Lung (tissue), 12 donors: ENCODE measurements around the gene GSK3A. TPM values are rescaled to one million over a fixed set of nuclear protein-coding genes. Genes with fewer than 3 reads are reported as not detected.

ENCODE experiments used
- ATAC-seq: fragments of 200-7000 bp; cut with Tn5 transposase; one replicate; pipeline ENCODE4 v1.9.1; 2020; ENCODE audit warnings: moderate number of reproducible peaks; ENCODE audit not compliant: insufficient read depth, low FRiP score
- DNase-seq, 3 donors: peaks; one replicate each; pipeline ENCODE4 v3.0.0-alpha.2; 2013 to 2017
- H3K27ac ChIP-seq, 2 donors: one replicate each; pipeline ENCODE4 v1.5.1; 2013; ENCODE audit warnings: mild to moderate bottlenecking in 2 of 2, moderate library complexity in 2 of 2, control low read depth in 1 of 2, inconsistent platforms in 1 of 2, low read depth in 1 of 2, low read length in 1 of 2
- H3K27me3 ChIP-seq, 3 donors: one replicate each; pipeline ENCODE4 v1.5.1; 2013; ENCODE audit warnings: low read length in 2 of 3; ENCODE audit not compliant: control insufficient read depth in 3 of 3, insufficient read depth in 3 of 3
- H3K36me3 ChIP-seq, 4 donors: one replicate each; pipeline ENCODE4 v1.5.1; 2013; ENCODE audit warnings: low read length in 4 of 4, mild to moderate bottlenecking in 1 of 4, moderate library complexity in 1 of 4; ENCODE audit not compliant: control insufficient read depth in 4 of 4, insufficient read depth in 4 of 4
- H3K4me1 ChIP-seq, 5 donors: one replicate each; pipeline ENCODE4 v1.5.1; 2013; ENCODE audit warnings: low read length in 5 of 5, mild to moderate bottlenecking in 2 of 5, moderate library complexity in 1 of 5; ENCODE audit not compliant: control insufficient read depth in 5 of 5, insufficient read depth in 5 of 5
- H3K4me3 ChIP-seq: one replicate; pipeline ENCODE4 v1.5.1; 2013; ENCODE audit warnings: mild to moderate bottlenecking, control low read depth, moderate library complexity
- H3K9ac ChIP-seq, 2 donors: one replicate each; pipeline ENCODE4 v1.5.1; 2013; ENCODE audit warnings: low read length in 2 of 2, control low read depth in 1 of 2; ENCODE audit not compliant: insufficient read depth in 1 of 2
- H3K9me3 ChIP-seq, 4 donors: one replicate each; pipeline ENCODE4 v1.5.1; 2013; ENCODE audit warnings: low read length in 3 of 4, mild to moderate bottlenecking in 1 of 4, moderate library complexity in 1 of 4; ENCODE audit not compliant: control insufficient read depth in 4 of 4, insufficient read depth in 3 of 4
- WGBS, 2 donors: extraction: QIAGEN DNeasy Blood & Tissue Kit; methylation state at CpG; one replicate each; pipeline ENCODE4 v1.1.7; 2013; 5-methylcytosine and 5-hydroxymethylcytosine counted together
- polyA plus RNA-seq, 2 donors: library from polyadenylated mRNA; stranded (reverse); fragments of 200-250 nt; gene quantifications; one replicate each; pipeline ENCODE4 v1.2.1, GENCODE V29; 2013
- total RNA-seq, 2 donors: library from RNA; depleted of rRNA in 1 of 2; stranded (reverse); fragments of >200 nt in 1 of 2; gene quantifications; one replicate each; pipeline ENCODE4 v1.2.1, GENCODE V29; 2014 to 2021
- TF ChIP-seq, protein P1 (sequence below): IDR thresholded peaks from 2 replicates; pipeline ENCODE4 v1.5.1; 2012; ENCODE audit warnings: mild to moderate bottlenecking; ENCODE audit errors: control extremely low read depth, extremely low read depth
- donor health status: control.
- donor health status: control.
- donor health status: Bipolar disorder and iron deficiency.
- donor health status: healthy.
- donor health status: DM: yes; HTN: yes; CAD: no.

GSK3A gene
- total and polyA plus RNA-seq, 4 donors, result 23.7 to 54.2 (median 46.2) TPM

DNA sequence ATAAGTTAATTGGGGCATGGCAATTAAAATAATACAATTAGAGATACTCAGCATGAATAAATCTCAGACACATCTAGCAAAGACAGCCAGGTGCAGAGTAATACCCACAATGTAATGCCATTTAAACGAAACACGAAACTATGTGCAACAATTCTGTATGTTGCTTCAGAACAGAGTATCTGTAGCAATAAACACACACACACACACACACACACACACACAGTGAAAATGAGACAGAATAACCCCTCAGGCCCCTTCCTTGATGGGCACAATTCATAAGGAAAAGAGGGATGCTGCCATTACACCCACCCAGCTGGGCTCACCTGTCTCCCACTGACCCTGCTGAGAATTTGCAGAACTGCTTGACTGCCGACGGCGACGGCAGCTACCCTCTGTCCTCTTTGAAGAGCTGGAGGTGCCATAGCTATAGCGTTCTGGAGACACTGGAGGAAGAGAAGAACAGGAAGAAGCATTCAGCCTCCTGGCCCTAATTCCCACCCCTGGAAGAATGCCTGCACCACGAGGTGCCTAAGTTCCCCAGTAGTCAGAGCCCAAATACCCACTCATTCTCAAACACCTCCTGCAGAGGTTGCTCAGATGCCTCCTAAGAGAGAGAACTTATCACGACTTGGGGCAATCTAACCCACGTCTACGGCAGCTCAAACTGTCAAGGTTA lies 27.5 kb downstream of the GSK3A start:
- Histone ChIP-seq H3K4me3 (no peak overlapping the region), H3K4me1 (peaks cover 5 to 26% (median 12%) of the 10 kb centered on the region in 5 donors), H3K9me3 (no peaks in the 10 kb centered on the region), H3K9ac (no peak overlapping the region), H3K36me3 (peaks cover 0 to 12% (median 3%) of the 10 kb centered on the region in 4 donors), H3K27me3 (no peaks in the 10 kb centered on the region), H3K27ac (no peak overlapping the region)
- TF ChIP-seq, protein P1, sequence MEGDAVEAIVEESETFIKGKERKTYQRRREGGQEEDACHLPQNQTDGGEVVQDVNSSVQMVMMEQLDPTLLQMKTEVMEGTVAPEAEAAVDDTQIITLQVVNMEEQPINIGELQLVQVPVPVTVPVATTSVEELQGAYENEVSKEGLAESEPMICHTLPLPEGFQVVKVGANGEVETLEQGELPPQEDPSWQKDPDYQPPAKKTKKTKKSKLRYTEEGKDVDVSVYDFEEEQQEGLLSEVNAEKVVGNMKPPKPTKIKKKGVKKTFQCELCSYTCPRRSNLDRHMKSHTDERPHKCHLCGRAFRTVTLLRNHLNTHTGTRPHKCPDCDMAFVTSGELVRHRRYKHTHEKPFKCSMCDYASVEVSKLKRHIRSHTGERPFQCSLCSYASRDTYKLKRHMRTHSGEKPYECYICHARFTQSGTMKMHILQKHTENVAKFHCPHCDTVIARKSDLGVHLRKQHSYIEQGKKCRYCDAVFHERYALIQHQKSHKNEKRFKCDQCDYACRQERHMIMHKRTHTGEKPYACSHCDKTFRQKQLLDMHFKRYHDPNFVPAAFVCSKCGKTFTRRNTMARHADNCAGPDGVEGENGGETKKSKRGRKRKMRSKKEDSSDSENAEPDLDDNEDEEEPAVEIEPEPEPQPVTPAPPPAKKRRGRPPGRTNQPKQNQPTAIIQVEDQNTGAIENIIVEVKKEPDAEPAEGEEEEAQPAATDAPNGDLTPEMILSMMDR, result no peak
- DNase-seq (no peak), ATAC-seq (no peak)
- 71 to 78% methylated on average over 11 of the region's 11 CpGs for WGBS, 2 donors

DNA sequence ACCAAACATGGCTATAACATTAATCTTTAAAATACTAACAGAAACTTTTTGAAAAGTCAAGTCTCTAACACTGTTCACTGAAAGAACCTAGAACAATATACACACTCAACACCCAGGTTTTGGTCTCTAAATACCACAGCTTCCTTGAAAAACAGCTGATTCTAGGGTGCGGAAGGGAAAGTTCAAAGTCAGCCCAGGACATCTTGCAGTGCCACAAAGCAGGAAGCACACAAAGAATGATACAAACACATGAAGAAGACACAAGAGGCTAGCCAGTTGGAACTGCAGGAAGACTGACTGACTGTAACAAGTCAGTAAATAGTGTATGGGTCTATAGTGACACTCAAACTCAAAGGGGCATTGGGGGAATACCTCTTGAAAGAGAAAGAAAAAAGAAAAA lies 29.5 kb downstream of the GSK3A start:
- Histone ChIP-seq H3K27ac (no peak overlapping the region), H3K9me3 (no peaks in the 10 kb centered on the region), H3K4me1 (peaks cover 3 to 16% (median 5%) of the 10 kb centered on the region in 5 donors), H3K36me3 (peaks cover 0 to 27% (median 10%) of the 10 kb centered on the region in 4 donors), H3K4me3 (no peak overlapping the region), H3K9ac (no peak overlapping the region), H3K27me3 (no peaks in the 10 kb centered on the region)
- ATAC-seq (no peak), DNase-seq (no peak)
- WGBS, 2 donors, result 73 to 80% methylated on average over 1 of the region's 1 CpG
- TF ChIP-seq, protein P1, result no peak

DNA sequence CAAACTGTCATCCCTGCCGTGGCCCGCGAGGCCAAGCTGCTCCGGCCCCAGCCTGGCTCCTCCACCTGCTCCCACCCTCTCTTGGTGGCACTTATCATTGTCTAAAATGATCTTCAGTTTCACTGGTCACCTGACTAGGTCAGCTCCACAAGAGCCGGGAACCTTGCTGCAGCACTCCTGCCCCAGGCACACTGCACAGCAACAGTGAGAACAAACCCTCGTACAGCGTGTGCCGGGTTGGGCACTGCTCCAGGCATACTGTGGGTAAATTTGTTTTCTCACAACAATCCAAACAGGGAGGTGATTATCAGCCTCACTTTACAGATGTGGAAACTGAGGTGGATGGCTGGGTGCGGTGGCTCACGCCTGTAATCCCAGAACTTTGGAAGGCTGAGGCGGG lies 33.8 kb downstream of the GSK3A start:
- ATAC-seq (no peak), DNase-seq (no peak)

More for the DNA sequence above, 33.8 kb downstream of the GSK3A start:
- no peaks in the 10 kb centered on the region for H3K27me3 ChIP-seq
- H3K9ac ChIP-seq, result no peak overlapping the region
- H3K4me3 ChIP-seq, result no peak overlapping the region
- 93 to 96% methylated on average over 11 of the region's 11 CpGs for WGBS, 2 donors
- H3K4me1 ChIP-seq, result no peaks in the 10 kb centered on the region
- no peaks in the 10 kb centered on the region for H3K9me3 ChIP-seq
- H3K27ac ChIP-seq, result no peak overlapping the region
- TF ChIP-seq, protein P1, result no peak
- peaks cover 7 to 48% (median 13%) of the 10 kb centered on the region in 4 donors for H3K36me3 ChIP-seq
